HG03280 (cell line): ENCODE measurements around the gene ACP3.

Experiments used
- ATAC-seq: cut with Tn5 transposase; IDR thresholded peaks from one replicate; pipeline ENCODE4 v1.9.1; 2021; ENCODE audit warnings: mild to moderate bottlenecking, moderate library complexity; ENCODE audit not compliant: unreplicated experiment

ACP3 gene

GRCh38 chr3:132404276-132404675, 87.1 kb downstream of the ACP3 start:
- no peak for ATAC-seq

DNA sequence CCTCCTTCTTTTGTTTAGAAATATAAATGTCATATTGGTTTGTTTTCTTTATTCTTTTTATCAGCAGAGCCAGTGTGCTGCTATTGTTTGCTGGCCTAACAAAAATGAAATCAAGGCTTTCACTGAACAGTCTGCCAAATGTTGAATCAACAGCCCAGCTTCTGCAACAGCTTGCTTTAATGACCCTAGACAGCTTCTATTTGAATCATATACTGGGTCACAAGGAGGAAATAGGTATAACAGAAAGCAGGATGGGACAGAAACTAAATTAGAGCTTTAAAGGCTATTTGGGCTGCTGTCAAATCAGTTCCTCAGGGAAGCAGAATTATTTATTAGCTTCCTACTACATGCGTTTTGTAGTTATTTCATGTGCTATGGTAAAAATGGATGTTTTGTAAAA, 88.0 kb downstream of the ACP3 start:
- no peak for ATAC-seq

GRCh38 chr3:132405609-132406299, 88.5 kb downstream of the ACP3 start:
- ATAC-seq, result no peak

DNA sequence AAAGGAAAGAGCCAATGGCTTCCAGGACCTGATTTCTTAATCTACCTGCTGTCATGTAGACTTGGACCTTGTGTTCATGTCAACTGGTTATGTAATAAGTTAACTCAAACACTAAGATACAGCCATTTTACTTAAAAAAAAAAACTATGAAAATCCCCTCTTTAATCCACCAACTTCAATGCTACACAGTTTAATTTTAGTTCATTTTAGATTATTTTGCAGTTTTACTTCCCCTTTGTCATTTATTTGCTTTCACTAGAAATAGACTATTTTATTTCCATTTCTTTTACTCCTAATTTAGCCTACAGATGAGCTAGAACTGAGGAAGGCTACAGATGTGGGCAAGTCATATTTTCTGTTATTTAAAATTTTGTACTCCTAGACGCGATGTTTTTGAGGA, 89.4 kb downstream of the ACP3 start:
- no peak for ATAC-seq

DNA sequence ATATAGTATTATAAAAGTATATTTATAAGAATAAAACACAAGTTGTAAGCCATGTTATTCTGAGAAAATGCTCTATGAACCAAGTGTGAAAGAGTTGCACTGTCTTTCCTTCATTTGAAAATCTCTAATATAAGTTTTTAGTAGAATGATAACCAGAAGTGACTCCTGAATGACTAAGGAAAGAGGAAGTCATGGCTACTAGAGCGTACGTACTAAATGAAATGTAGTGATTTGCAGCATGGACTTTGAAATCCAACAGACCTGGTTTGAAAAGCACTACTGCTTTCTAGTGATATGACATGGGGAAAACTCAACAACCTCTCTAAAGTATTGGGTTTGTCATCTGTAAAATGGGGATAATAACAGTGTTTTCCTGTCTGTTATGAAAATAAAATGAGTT, 89.8 kb downstream of the ACP3 start:
- no peak for ATAC-seq
